H1 (cell line): ENCODE results near the gene PGK1. TPM values are rescaled to one million over a fixed set of nuclear protein-coding genes. Genes with fewer than 3 reads are reported as not detected.
A peak's percentile ranks its signal among the peaks of the same experiment; 100 is the strongest.

ENCODE experiments used
- ATF3 ChIP-seq: IDR thresholded peaks from 2 replicates; pipeline ENCODE4 v1.6.1; 2011; ENCODE audit warnings: low read depth, mild to moderate bottlenecking, low read length; ENCODE audit not compliant: insufficient read depth
- CHD2 ChIP-seq: IDR thresholded peaks from 2 replicates; pipeline ENCODE4 v1.6.1; 2012; ENCODE audit warnings: low read length, improper control_type of control experiment
- EGR1 ChIP-seq: IDR thresholded peaks from 2 replicates; pipeline ENCODE4 v1.6.1; 2011; ENCODE audit warnings: low read depth, low read length, borderline replicate concordance
- FOSL1 ChIP-seq: IDR thresholded peaks from 2 replicates; pipeline ENCODE4 v1.6.1; 2011; ENCODE audit warnings: mild to moderate bottlenecking, low read depth, low read length, moderate library complexity; ENCODE audit not compliant: insufficient read depth
- GABPA ChIP-seq: IDR thresholded peaks from 2 replicates; pipeline ENCODE4 v1.6.1; 2011; ENCODE audit warnings: mild to moderate bottlenecking, low read length, moderate library complexity, borderline replicate concordance; ENCODE audit not compliant: insufficient read depth
- NANOG ChIP-seq: IDR thresholded peaks from 2 replicates; pipeline ENCODE4 v1.6.1; 2011; ENCODE audit warnings: low read length, low read depth, mild to moderate bottlenecking, inconsistent platforms; ENCODE audit not compliant: insufficient read depth, poor library complexity, severe bottlenecking
- SP1 ChIP-seq: IDR thresholded peaks from 2 replicates; pipeline ENCODE4 v1.6.1; 2011; ENCODE audit warnings: low read depth, low read length
- TAF1 ChIP-seq: IDR thresholded peaks from 2 replicates; pipeline ENCODE4 v1.6.1; 2011; ENCODE audit warnings: mild to moderate bottlenecking, low read depth, low read length
- TBP ChIP-seq: IDR thresholded peaks from 2 replicates; pipeline ENCODE4 v1.6.1; 2011; ENCODE audit warnings: low read depth, low read length, improper control_type of control experiment
- TEAD4 ChIP-seq: IDR thresholded peaks from 2 replicates; pipeline ENCODE4 v1.6.1; 2012; ENCODE audit warnings: low read depth, low read length, inconsistent platforms, mixed read lengths
- YY1 ChIP-seq: IDR thresholded peaks from 2 replicates; pipeline ENCODE4 v1.6.1; 2011; ENCODE audit warnings: low read depth, mild to moderate bottlenecking, low read length
- polyA plus RNA-seq, 7 experiments: library from polyadenylated mRNA; depleted of rRNA in 3 of 7; stranded (reverse) in 5 of 7; unstranded in 2 of 7; fragments of >200 nt in 5 of 7; fragments of 200-250 nt in 2 of 7; gene quantifications; 1 replicate in 5 of 7; 2 replicates in 1 of 7; 4 replicates in 1 of 7; pipeline versions ENCODE4 v1.2.1 to v1.2.3, GENCODE V29; 2011 to 2013; ENCODE audit warnings: missing spikeins in 2 of 7, mixed read lengths in 2 of 7
- total RNA-seq: library from RNA; stranded (reverse); fragmentation: NEBNext Ultra II Directional; extraction: Animal tissue kit (Norgen Biotek cat#: 25700); gene quantifications from 2 replicates; pipeline ENCODE4 v1.2.1, GENCODE V29; 2021

The PGK1 gene
- total and polyA plus RNA-seq, 2 of the 8 experiments (the other 6 are each of a cell fraction or from before 2014, with no cell fraction given): 328 to 427 TPM

- no peak for TF ChIP-seq TEAD4
- no peak for TF ChIP-seq ATF3
- no peak for TF ChIP-seq FOSL1
- no peak for TF ChIP-seq NANOG
- TF ChIP-seq TAF1: peak; percentile 78
- no peak for TF ChIP-seq GABPA
- TF ChIP-seq SP1: no peak
- TF ChIP-seq CHD2: no peak
- TF ChIP-seq EGR1: no peak
- TF ChIP-seq YY1: peak; percentile 90
- TF ChIP-seq TBP: peak; percentile 55
These were observed 35.4 kb downstream of the PGK1 start, which contains the start of gene TAF9B (continued) for GRCh38 chrX:78139160-78140123.
